ENCODE data around the gene RNF31.

RNF31 gene

DNA sequence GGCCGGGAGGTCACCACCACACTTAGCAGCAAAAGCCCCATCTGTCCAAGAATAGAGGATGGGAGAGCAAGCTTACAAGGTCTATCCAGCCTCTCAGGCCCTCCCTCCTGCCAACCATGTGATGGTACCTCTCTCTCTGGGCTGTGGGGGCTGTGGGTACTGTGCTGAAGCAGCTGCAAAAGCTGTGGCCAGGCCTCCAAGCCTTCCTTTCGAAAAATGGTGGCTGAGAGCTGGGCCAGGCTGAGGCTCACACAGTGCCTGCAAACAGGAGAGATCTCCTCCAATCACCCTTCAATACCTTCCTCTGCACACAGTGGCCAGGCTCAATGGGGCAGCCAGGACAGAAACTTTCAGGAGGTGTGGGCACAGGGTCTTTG is 40.2 kb downstream of the RNF31 start:
- Histone ChIP-seq H3K4me1 (ENCODE audit: low read length) (peaks cover 15% of the 10 kb centered on the region), H4K20me1 (ENCODE audit: insufficient read depth, low read length) (no peaks in the 10 kb centered on the region), H3K4me2 (ENCODE audit: low read length) (peak overlapping the region; percentile 99), H3K9me3 (ENCODE audit: insufficient read depth, low read length) (no peaks in the 10 kb centered on the region), H3K4me3 (ENCODE audit: low read length) (peak overlapping the region; percentile 99), H3K9ac (ENCODE audit: low read length) (peak overlapping the region; percentile 85), H3K36me3 (replicated peaks; ENCODE audit: low read depth, low read length) (peaks cover 56% of the 10 kb centered on the region), H2AFZ (ENCODE audit: low read depth, low read length) (no peak overlapping the region), H3K27ac (ENCODE audit: low read length) (no peak overlapping the region), H3K79me2 (ENCODE audit: low read length) (peaks cover 33% of the 10 kb centered on the region), H3K27me3 (ENCODE audit: low read depth, low read length) (no peaks in the 10 kb centered on the region)
- no peak for TF ChIP-seq EZH2phosphoT487 (IDR thresholded peaks at IDR 0.05; ENCODE audit: low read depth)
- TF ChIP-seq, protein P1, sequence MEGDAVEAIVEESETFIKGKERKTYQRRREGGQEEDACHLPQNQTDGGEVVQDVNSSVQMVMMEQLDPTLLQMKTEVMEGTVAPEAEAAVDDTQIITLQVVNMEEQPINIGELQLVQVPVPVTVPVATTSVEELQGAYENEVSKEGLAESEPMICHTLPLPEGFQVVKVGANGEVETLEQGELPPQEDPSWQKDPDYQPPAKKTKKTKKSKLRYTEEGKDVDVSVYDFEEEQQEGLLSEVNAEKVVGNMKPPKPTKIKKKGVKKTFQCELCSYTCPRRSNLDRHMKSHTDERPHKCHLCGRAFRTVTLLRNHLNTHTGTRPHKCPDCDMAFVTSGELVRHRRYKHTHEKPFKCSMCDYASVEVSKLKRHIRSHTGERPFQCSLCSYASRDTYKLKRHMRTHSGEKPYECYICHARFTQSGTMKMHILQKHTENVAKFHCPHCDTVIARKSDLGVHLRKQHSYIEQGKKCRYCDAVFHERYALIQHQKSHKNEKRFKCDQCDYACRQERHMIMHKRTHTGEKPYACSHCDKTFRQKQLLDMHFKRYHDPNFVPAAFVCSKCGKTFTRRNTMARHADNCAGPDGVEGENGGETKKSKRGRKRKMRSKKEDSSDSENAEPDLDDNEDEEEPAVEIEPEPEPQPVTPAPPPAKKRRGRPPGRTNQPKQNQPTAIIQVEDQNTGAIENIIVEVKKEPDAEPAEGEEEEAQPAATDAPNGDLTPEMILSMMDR (IDR thresholded peaks at IDR 0.05; ENCODE audit: low read depth, low read length) = no peak

DNA sequence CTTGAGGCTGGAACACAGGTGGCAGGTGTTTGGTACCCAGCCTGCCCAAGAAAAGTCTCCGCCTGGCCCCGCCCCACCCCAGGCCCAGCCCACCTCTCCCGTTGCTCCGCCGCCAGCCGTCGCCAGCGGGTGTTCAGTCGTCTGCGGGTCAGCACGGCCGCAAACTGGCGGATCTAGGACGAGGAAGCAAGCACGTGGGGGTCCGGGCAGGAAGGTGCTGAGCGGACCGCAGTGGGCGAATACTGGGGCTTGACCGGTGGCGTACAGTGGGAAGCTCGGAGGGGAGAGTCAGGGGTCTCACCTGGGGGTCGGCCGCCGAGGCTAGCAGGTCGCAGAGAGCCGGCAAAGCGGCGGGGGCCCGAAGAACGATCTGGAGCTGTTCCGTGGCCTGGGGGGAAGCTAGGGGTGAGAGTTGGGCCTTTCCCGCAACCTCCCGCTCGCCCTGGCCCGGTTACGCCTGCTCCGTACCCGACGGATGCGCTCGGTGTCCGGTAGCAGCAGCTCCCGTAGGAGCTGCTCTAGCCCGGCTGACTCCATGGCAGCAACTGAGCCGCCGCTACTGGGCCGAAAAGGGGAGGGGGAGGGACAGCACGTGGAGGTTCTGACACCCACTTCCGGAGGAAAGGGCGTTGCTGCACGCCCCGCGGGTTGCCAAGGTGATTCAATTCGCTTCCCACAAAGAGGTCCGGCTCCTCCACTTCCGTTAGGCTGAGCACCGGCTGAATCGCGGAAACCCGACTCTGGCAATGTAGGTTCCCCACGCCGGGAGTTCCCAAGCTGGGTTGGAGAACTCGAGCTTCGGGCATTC is 41.2 kb downstream of the RNF31 start, which contains the start of gene IPO4:
TSS of gene IPO4 (minus strand) at position 566 of the 808 bp plus-strand sequence. CDS start at position 537, 29 bp downstream.
- TF ChIP-seq, protein P1 (IDR thresholded peaks at IDR 0.05; ENCODE audit: low read depth, low read length) = no peak
- TF ChIP-seq EZH2phosphoT487 (IDR thresholded peaks at IDR 0.05; ENCODE audit: low read depth) = no peak
- H3K9me3 ChIP-seq (ENCODE audit: insufficient read depth, low read length) = no peaks in the 10 kb centered on the region
- no peaks in the 10 kb centered on the region for H4K20me1 ChIP-seq (ENCODE audit: insufficient read depth, low read length)
- H3K36me3 ChIP-seq (replicated peaks; ENCODE audit: low read depth, low read length) = peaks cover 53% of the 10 kb centered on the region
- peaks cover 15% of the 10 kb centered on the region for H3K4me1 ChIP-seq (ENCODE audit: low read length)
- peak within 1 kb of the TSS; percentile 57; the same call in 1 of the 2 replicates for H2AFZ ChIP-seq (ENCODE audit: low read depth, low read length)
- H3K9ac ChIP-seq (ENCODE audit: low read length) = peak within 1 kb of the TSS; percentile 85
- H3K27me3 ChIP-seq (ENCODE audit: low read depth, low read length) = no peaks in the 10 kb centered on the region
- peaks cover 38% of the 10 kb centered on the region for H3K79me2 ChIP-seq (ENCODE audit: low read length)
- peak within 1 kb of the TSS; percentile 99 for H3K4me2 ChIP-seq (ENCODE audit: low read length)
- peak within 1 kb of the TSS; percentile 99 for H3K4me3 ChIP-seq (ENCODE audit: low read length)
- H3K27ac ChIP-seq (ENCODE audit: low read length) = peak within 1 kb of the TSS; percentile 65

DNA sequence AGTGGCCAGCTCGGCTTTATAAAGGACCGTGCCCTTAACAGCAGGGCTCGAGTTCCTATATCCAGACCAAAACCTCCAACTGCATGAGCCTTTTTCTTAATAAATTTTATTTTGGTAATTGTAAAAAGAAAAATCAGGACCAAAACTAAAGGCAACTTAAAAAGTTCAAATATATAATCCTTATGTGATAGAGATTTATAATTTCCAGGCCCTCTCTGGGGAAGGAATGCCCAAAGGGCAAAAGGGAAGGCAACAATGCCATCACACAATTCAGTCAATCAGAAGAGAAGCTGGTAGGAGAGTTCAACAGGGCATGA is 41.7 kb downstream of the RNF31 start:
- H3K4me2 ChIP-seq (ENCODE audit: low read length) = peak overlapping the region; percentile 99
- no peak overlapping the region for H3K27ac ChIP-seq (ENCODE audit: low read length)
- peak overlapping the region; percentile 99 for H3K4me3 ChIP-seq (ENCODE audit: low read length)
- no peak for TF ChIP-seq EZH2phosphoT487 (IDR thresholded peaks at IDR 0.05; ENCODE audit: low read depth)
- TF ChIP-seq, protein P1 (IDR thresholded peaks at IDR 0.05; ENCODE audit: low read depth, low read length) = no peak
- no peaks in the 10 kb centered on the region for H3K9me3 ChIP-seq (ENCODE audit: insufficient read depth, low read length)
- H4K20me1 ChIP-seq (ENCODE audit: insufficient read depth, low read length) = no peaks in the 10 kb centered on the region
- H3K36me3 ChIP-seq (replicated peaks; ENCODE audit: low read depth, low read length) = peaks cover 54% of the 10 kb centered on the region
- H3K9ac ChIP-seq (ENCODE audit: low read length) = peak overlapping the region; percentile 53
- H3K27me3 ChIP-seq (ENCODE audit: low read depth, low read length) = no peaks in the 10 kb centered on the region
- H2AFZ ChIP-seq (ENCODE audit: low read depth, low read length) = no peak overlapping the region
- H3K79me2 ChIP-seq (ENCODE audit: low read length) = peaks cover 41% of the 10 kb centered on the region
- peaks cover 15% of the 10 kb centered on the region for H3K4me1 ChIP-seq (ENCODE audit: low read length)

DNA sequence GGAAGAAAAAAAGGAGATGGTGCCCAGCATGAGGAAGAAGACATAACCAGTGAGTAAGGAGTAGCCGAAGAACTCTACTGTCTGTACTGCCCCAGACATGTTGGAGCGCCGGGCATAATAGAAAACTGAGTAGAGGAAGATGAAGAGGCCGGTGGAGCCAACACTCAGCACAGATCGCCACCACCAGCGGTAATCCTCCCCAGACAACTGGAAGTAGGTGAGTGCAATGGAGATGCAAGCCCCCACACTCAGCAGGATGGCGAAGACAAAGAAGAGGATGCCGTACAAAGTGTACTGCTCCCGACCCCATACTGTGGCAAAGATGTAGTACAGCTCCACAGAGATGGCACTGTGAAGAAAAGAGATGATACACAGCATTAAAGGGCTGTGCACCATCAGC is 42.2 kb downstream of the RNF31 start:
- Histone ChIP-seq H3K36me3 (replicated peaks; ENCODE audit: low read depth, low read length) (peaks cover 54% of the 10 kb centered on the region), H3K79me2 (ENCODE audit: low read length) (peaks cover 45% of the 10 kb centered on the region), H2AFZ (ENCODE audit: low read depth, low read length) (no peak overlapping the region), H4K20me1 (ENCODE audit: insufficient read depth, low read length) (no peaks in the 10 kb centered on the region), H3K4me2 (ENCODE audit: low read length) (peak overlapping the region; percentile 99), H3K4me1 (ENCODE audit: low read length) (peaks cover 20% of the 10 kb centered on the region), H3K27me3 (ENCODE audit: low read depth, low read length) (no peaks in the 10 kb centered on the region), H3K9ac (ENCODE audit: low read length) (peak overlapping the region; percentile 53; the same call in 1 of the 2 replicates), H3K4me3 (ENCODE audit: low read length) (peak overlapping the region; percentile 99), H3K9me3 (ENCODE audit: insufficient read depth, low read length) (no peaks in the 10 kb centered on the region), H3K27ac (ENCODE audit: low read length) (no peak overlapping the region)
- TF ChIP-seq, protein P1 (IDR thresholded peaks at IDR 0.05; ENCODE audit: low read depth, low read length) = no peak
- TF ChIP-seq EZH2phosphoT487 (IDR thresholded peaks at IDR 0.05; ENCODE audit: low read depth) = no peak

All from OCI-LY3 (cell line).